C1 segment of cervical spinal cord (tissue), 14 donors: ENCODE measurements around the gene STK4.

ENCODE experiments used
- DNase-seq, 14 donors: peaks; one replicate each; lab custom pipeline; 2025; lab: John Stamatoyannopoulos, UW

The STK4 gene

GRCh38 chr20:45028424-45029136, 62.3 kb downstream of the STK4 start:
- no peak for DNase-seq

GRCh38 chr20:45029884-45030283, 63.6 kb downstream of the STK4 start:
- no peak for DNase-seq

GRCh38 chr20:45032276-45032675, 66.0 kb downstream of the STK4 start:
- DNase-seq: no peak

- no peak for DNase-seq
Measured at GRCh38 chr20:45032781-45033180, 66.5 kb downstream of the STK4 start.

- DNase-seq: no peak
Measured at GRCh38 chr20:45034436-45034835, 68.1 kb downstream of the STK4 start.

- no peak for DNase-seq
Measured at GRCh38 chr20:45036044-45036755, 69.9 kb downstream of the STK4 start.

GRCh38 chr20:45037050-45037449, 70.7 kb downstream of the STK4 start:
- peak in 2 of 14 donors; percentile 5 to 22 for DNase-seq

GRCh38 chr20:45037635-45038034, 71.3 kb downstream of the STK4 start:
- no peak for DNase-seq

- DNase-seq: no peak
Measured at GRCh38 chr20:45038745-45039474, 72.6 kb downstream of the STK4 start.

GRCh38 chr20:45039475-45039820, 73.1 kb downstream of the STK4 start:
- no peak for DNase-seq

- no peak for DNase-seq
Measured at GRCh38 chr20:45041464-45042337, 75.4 kb downstream of the STK4 start.

- no peak for DNase-seq
Measured at GRCh38 chr20:45042978-45043377, 76.7 kb downstream of the STK4 start.

- DNase-seq: peak in 3 of 14 donors; percentile 4 to 40 (median 20)
Measured at GRCh38 chr20:45044084-45044573, 77.8 kb downstream of the STK4 start.

- DNase-seq: no peak
Measured at GRCh38 chr20:45044601-45045000, 78.3 kb downstream of the STK4 start.

GRCh38 chr20:45047581-45048119, 81.3 kb downstream of the STK4 start:
- DNase-seq: no peak

GRCh38 chr20:45049438-45049837, 83.1 kb downstream of the STK4 start:
- no peak for DNase-seq

GRCh38 chr20:45049904-45050471, 83.7 kb downstream of the STK4 start:
- peak in 10 of 14 donors; percentile 10 to 77 (median 42) for DNase-seq

- DNase-seq: no peak
Measured at GRCh38 chr20:45051204-45052060, 85.1 kb downstream of the STK4 start.

- DNase-seq: peak in 2 of 14 donors; percentile 19 to 55
Measured at GRCh38 chr20:45052698-45053429, 86.6 kb downstream of the STK4 start.
